ENCODE results near the gene RHBDF1. TPM values are rescaled to one million over a fixed set of nuclear protein-coding genes. Genes with fewer than 3 reads are reported as not detected.

RHBDF1 gene
- total and polyA plus RNA-seq, 9 of the 15 experiments (the other 6 are each of a cell fraction or from before 2014, with no cell fraction given), result 1.0 to 8.2 (median 4.2) TPM

DNA sequence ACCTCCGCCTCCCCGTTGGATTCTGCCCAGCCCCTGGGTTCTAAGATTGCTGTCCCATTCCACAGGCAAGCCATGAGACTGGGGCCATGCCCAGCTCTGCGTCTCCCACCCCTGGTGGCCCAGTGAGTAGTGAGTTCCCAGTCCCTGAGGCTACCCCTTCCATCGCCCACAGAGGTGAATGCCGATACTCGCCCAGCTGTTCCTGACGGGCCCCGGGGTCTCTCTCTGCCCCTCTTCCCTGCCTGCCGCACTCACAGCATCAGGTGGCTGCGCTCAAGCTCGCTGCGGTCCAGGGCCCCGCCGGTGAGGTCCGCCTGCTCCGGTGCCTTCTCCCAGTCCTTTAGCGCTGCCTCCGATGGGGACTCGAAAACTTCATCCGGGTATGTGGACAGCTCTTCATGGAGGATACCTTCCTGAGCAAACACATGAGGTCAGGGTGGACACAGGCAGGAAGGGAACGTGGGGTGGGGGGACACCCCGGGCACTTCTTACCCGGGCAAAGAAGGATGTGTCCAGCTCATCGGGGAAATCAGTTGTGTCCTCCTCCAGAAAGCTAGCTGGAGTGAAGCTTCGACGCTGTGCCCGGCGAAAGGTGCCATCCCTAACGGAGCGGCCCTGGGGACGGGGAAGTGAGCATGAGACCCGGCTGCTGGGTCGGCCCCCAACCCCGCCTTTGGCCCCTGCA, 10.0 kb downstream of the RHBDF1 start:
- Histone ChIP-seq H3K9me1 (ENCODE audit: control insufficient read depth, insufficient read depth, low read length) (peaks cover 2% of the 10 kb centered on the region), H3K4me1 (replicated peaks in 1 of 2; ENCODE audit: control insufficient read depth in 2 of 2, insufficient read depth in 2 of 2, low read length in 2 of 2) (peaks cover 0 to 47% of the 10 kb centered on the region in 2 experiments; a peak in 3 of 5 replicates), H4K20me1 (replicated peaks; ENCODE audit: control insufficient read depth, insufficient read depth, low read length) (no peaks in the 10 kb centered on the region; the same call in 1 of the 2 replicates), H3K36me3 (ENCODE audit: control insufficient read depth, insufficient read depth, low read length) (peaks cover 19% of the 10 kb centered on the region), H3K27me3 (ENCODE audit: control insufficient read depth in 2 of 2, insufficient read depth in 2 of 2, low read length in 2 of 2) (no peaks in the 10 kb centered on the region), H3K4me2 (ENCODE audit: insufficient read depth, low read length) (no peak overlapping the region), H3K9ac (ENCODE audit: insufficient read depth in 1 of 2, low read depth in 2 of 2, low read length in 2 of 2) (no peak overlapping the region), H3K9me3 (replicated peaks; ENCODE audit: control insufficient read depth, insufficient read depth, low read depth, low read length) (no peaks in the 10 kb centered on the region), H2AFZ (ENCODE audit: low read depth, low read length) (no peak overlapping the region), H3K79me2 (ENCODE audit: control insufficient read depth, insufficient read depth, low read length) (no peaks in the 10 kb centered on the region), H3K4me3 (no peak overlapping the region), H3K27ac (ENCODE audit: extremely low read depth, low read depth, low read length) (no peak overlapping the region)
- in situ Hi-C loops (cut with MboI), result no loop called here
- no TSS peak for BruUV-seq (replicated peaks)
- TF ChIP-seq ZNF121 (CRISPR knock-in tag; conservative IDR thresholded peaks at IDR 0.05), result no peak
- TF ChIP-seq POLR2G (IDR thresholded peaks at IDR 0.05; ENCODE audit: low read depth, low read length), result 0 out of 2 replicates have a peak, but pooled peaks have one; percentile 5
- intact Hi-C loops (cut with micrococcal nuclease), result no loop called here
- POLR2A ChIA-PET, result interaction anchor here (0.6 to 1.6 kb wide), 3 partner anchors 9 to 505 kb away, joined by 3 to 6 read pairs (median 3); partner anchors contain the start of genes POLR3K and SNRNP25
- FAIRE-seq, result no peak
- CTCF ChIA-PET (ENCODE audit: low intra/inter-chr PET ratio), result no interaction called here
- ATAC-seq, result no peak
- no peak for DNase-seq (ENCODE audit: extremely low read depth in 1 of 4, low spot score in 3 of 4)
- 75% methylated on average over 20 of the region's 34 CpGs for WGBS (ENCODE audit: insufficient coverage, low coverage, missing lambda C conversion rate)

- no peaks in the 10 kb centered on the region for H3K9me3 ChIP-seq (replicated peaks; ENCODE audit: control insufficient read depth, insufficient read depth, low read depth, low read length)
- BruUV-seq (replicated peaks), result no TSS peak
- ATAC-seq, result no peak
- 0 out of 2 replicates have a peak, but pooled peaks have one; percentile 4 for TF ChIP-seq POLR2G (IDR thresholded peaks at IDR 0.05; ENCODE audit: low read depth, low read length)
- TF ChIP-seq ZNF436 (CRISPR knock-in tag; IDR thresholded peaks at IDR 0.05), result no peak
- peak; percentile 8 for TF ChIP-seq PCBP1 (IDR thresholded peaks at IDR 0.05; ENCODE audit: low read depth, low read length, poor library complexity, severe bottlenecking)
- TF ChIP-seq, protein P1, sequence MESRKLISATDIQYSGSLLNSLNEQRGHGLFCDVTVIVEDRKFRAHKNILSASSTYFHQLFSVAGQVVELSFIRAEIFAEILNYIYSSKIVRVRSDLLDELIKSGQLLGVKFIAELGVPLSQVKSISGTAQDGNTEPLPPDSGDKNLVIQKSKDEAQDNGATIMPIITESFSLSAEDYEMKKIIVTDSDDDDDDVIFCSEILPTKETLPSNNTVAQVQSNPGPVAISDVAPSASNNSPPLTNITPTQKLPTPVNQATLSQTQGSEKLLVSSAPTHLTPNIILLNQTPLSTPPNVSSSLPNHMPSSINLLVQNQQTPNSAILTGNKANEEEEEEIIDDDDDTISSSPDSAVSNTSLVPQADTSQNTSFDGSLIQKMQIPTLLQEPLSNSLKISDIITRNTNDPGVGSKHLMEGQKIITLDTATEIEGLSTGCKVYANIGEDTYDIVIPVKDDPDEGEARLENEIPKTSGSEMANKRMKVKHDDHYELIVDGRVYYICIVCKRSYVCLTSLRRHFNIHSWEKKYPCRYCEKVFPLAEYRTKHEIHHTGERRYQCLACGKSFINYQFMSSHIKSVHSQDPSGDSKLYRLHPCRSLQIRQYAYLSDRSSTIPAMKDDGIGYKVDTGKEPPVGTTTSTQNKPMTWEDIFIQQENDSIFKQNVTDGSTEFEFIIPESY (CRISPR knock-in tag; IDR thresholded peaks at IDR 0.05), result peak; percentile 73; the same call in 1 of the 2 replicates
- H3K9me1 ChIP-seq (ENCODE audit: control insufficient read depth, insufficient read depth, low read length), result peaks cover 2% of the 10 kb centered on the region
- CTCF ChIA-PET (ENCODE audit: low intra/inter-chr PET ratio), result no interaction called here
- POLR2A ChIA-PET, result no interaction called here
- no peaks in the 10 kb centered on the region for H3K79me2 ChIP-seq (ENCODE audit: control insufficient read depth, insufficient read depth, low read length)
- H3K36me3 ChIP-seq (ENCODE audit: control insufficient read depth, insufficient read depth, low read length), result peaks cover 24% of the 10 kb centered on the region
- H3K4me2 ChIP-seq (ENCODE audit: insufficient read depth, low read length), result no peak overlapping the region
- FAIRE-seq, result no peak
- no peak for DNase-seq (ENCODE audit: extremely low read depth in 1 of 4, low spot score in 3 of 4)
- no peaks in the 10 kb centered on the region for H3K27me3 ChIP-seq (ENCODE audit: control insufficient read depth in 2 of 2, insufficient read depth in 2 of 2, low read length in 2 of 2)
- WGBS (ENCODE audit: insufficient coverage, low coverage, missing lambda C conversion rate), result 85% methylated on average over 14 of the region's 32 CpGs
- H3K27ac ChIP-seq (ENCODE audit: extremely low read depth, low read depth, low read length), result no peak overlapping the region
- no peaks in the 10 kb centered on the region; the same call in 1 of the 2 replicates for H4K20me1 ChIP-seq (replicated peaks; ENCODE audit: control insufficient read depth, insufficient read depth, low read length)
- in situ Hi-C loops (cut with MboI), result no loop called here
- peaks cover 0 to 45% of the 10 kb centered on the region in 2 experiments; a peak in 3 of 5 replicates for H3K4me1 ChIP-seq (replicated peaks in 1 of 2; ENCODE audit: control insufficient read depth in 2 of 2, insufficient read depth in 2 of 2, low read length in 2 of 2)
- intact Hi-C loops (cut with micrococcal nuclease), result no loop called here
- no peak overlapping the region for H3K9ac ChIP-seq (ENCODE audit: insufficient read depth in 1 of 2, low read depth in 2 of 2, low read length in 2 of 2)
- no peak overlapping the region for H2AFZ ChIP-seq (ENCODE audit: low read depth, low read length)
- no peak overlapping the region for H3K4me3 ChIP-seq
Measured at GRCh38 chr16:61879-62281, 10.6 kb downstream of the RHBDF1 start.
